ENCODE measurements around the gene DAD1. TPM values are rescaled to one million over a fixed set of nuclear protein-coding genes. Genes with fewer than 3 reads are reported as not detected.

DAD1 gene
- total RNA-seq, 4 donors from 2014 or later = 31.4 to 154 (median 141) TPM

- WGBS, 2 donors (ENCODE audit: low coverage in 1 of 2) = 81 to 85% methylated on average over 1 to 2 of the region's 2 CpGs
- Histone ChIP-seq H3K4me1 (peaks cover 0 to 12% (median 3%) of the 10 kb centered on the region in 4 donors), H3K4me3 (no peak overlapping the region), H3K27ac (peak overlapping the region in 2 of 4 donors; percentile 6 to 34), H3K9me3 (no peaks in the 10 kb centered on the region), H3K36me3 (no peaks in the 10 kb centered on the region), H3K27me3 (no peaks in the 10 kb centered on the region)
- TF ChIP-seq POLR2A (IDR thresholded peaks at IDR 0.05) (no peak), EP300 (IDR thresholded peaks at IDR 0.05; ENCODE audit: low read depth) (no peak), POLR2AphosphoS5 (IDR thresholded peaks at IDR 0.05) (no peak), CTCF (IDR thresholded peaks at IDR 0.05) (no peak)
- in situ Hi-C loops (cut with MboI; ENCODE audit: low pct_ligation_motif_present in 1 of 4, low pct_unique_long_range_greater_than_20kb in 1 of 4, low sequenced_read_pairs in 3 of 4) (no loop called here), intact Hi-C loops (cut with DNase I; ENCODE audit: low total_unique reads) (loop anchor here (10.0 kb wide), 1 partner anchor 1378 kb away; the partner anchor contains the start of gene OR5AU1)
- no peak for DNase-seq
These were observed 55.8 kb downstream of the DAD1 start for GRCh38 chr14:22533057-22533704.

- no peak for TF ChIP-seq POLR2A (IDR thresholded peaks at IDR 0.05)
- no peak for TF ChIP-seq CTCF (IDR thresholded peaks at IDR 0.05)
- TF ChIP-seq EP300 (IDR thresholded peaks at IDR 0.05; ENCODE audit: low read depth) = no peak
- no peak for TF ChIP-seq POLR2AphosphoS5 (IDR thresholded peaks at IDR 0.05)
- intact Hi-C loops (cut with DNase I; ENCODE audit: low total_unique reads) = loop anchor here (10.0 kb wide), 1 partner anchor 1378 kb away; the partner anchor contains the start of gene OR5AU1
- DNase-seq = no peak
- Histone ChIP-seq H3K36me3 (no peaks in the 10 kb centered on the region), H3K4me3 (no peak overlapping the region), H3K27ac (peak overlapping the region in 2 of 4 donors; percentile 6 to 34), H3K4me1 (peaks cover 0 to 12% (median 2%) of the 10 kb centered on the region in 4 donors), H3K9me3 (no peaks in the 10 kb centered on the region), H3K27me3 (no peaks in the 10 kb centered on the region)
- 52 to 65% methylated on average over 3 of the region's 3 CpGs for WGBS, 2 donors (ENCODE audit: low coverage in 1 of 2)
- in situ Hi-C loops (cut with MboI; ENCODE audit: low pct_ligation_motif_present in 1 of 4, low pct_unique_long_range_greater_than_20kb in 1 of 4, low sequenced_read_pairs in 3 of 4) = no loop called here
These were observed 56.5 kb downstream of the DAD1 start for GRCh38 chr14:22532345-22533056.

GRCh38 chr14:22531451-22532344 lies 57.3 kb downstream of the DAD1 start:
- DNase-seq = no peak
- Histone ChIP-seq H3K36me3 (no peaks in the 10 kb centered on the region), H3K27ac (peak overlapping the region in 1 of 4 donors; percentile 42), H3K4me1 (peaks cover 0 to 7% (median 2%) of the 10 kb centered on the region in 4 donors), H3K27me3 (no peaks in the 10 kb centered on the region), H3K9me3 (no peaks in the 10 kb centered on the region), H3K4me3 (no peak overlapping the region)
- intact Hi-C loops (cut with DNase I; ENCODE audit: low total_unique reads) (loop anchor here (10.0 kb wide), 1 partner anchor 1377 kb away; the partner anchor contains the start of gene OR5AU1), in situ Hi-C loops (cut with MboI; ENCODE audit: low pct_ligation_motif_present in 1 of 4, low pct_unique_long_range_greater_than_20kb in 1 of 4, low sequenced_read_pairs in 3 of 4) (no loop called here)
- WGBS, 2 donors (ENCODE audit: low coverage in 1 of 2) = 74 to 92% methylated on average over 4 to 5 of the region's 5 CpGs
- TF ChIP-seq POLR2AphosphoS5 (IDR thresholded peaks at IDR 0.05) = no peak
- TF ChIP-seq CTCF (IDR thresholded peaks at IDR 0.05) = no peak
- TF ChIP-seq EP300 (IDR thresholded peaks at IDR 0.05; ENCODE audit: low read depth) = no peak
- TF ChIP-seq POLR2A (IDR thresholded peaks at IDR 0.05) = no peak

Data from transverse colon (tissue), 4 donors.